Upper lobe of left lung (tissue), 6 donors: Measurements from ENCODE around the gene PLSCR2. TPM values are rescaled to one million over a fixed set of nuclear protein-coding genes. Genes with fewer than 3 reads are reported as not detected.
"Not testable (repeated sequence)": the region's sequence is repeated elsewhere in the genome, so short reads cannot be mapped to it uniquely, and the experiment has no call there.

Source experiments
- ATAC-seq, 2 donors: fragments of 200-7000 bp; cut with Tn5 transposase; one replicate each; pipeline ENCODE4 v1.9.1; 2022; ENCODE audit warnings: mild to moderate bottlenecking in 2 of 2, moderate library complexity in 2 of 2; ENCODE audit not compliant: low FRiP score in 2 of 2
- DNase-seq, 2 donors: peaks; one replicate each; pipeline ENCODE4 v3.0.0-alpha.2; 2019 to 2020
- H3K27ac ChIP-seq, 4 donors: fragments of 200-600 bp; sonication (generic); one replicate each; pipeline ENCODE4 v1.5.1; 2016 to 2019
- H3K27me3 ChIP-seq, 4 donors: fragments of 200-600 bp; sonication (generic); one replicate each; pipeline ENCODE4 v1.5.1; 2017 to 2019
- H3K36me3 ChIP-seq, 4 donors: fragments of 200-600 bp; sonication (generic); one replicate each; pipeline ENCODE4 v1.5.1; 2016 to 2019
- H3K4me1 ChIP-seq, 4 donors: fragments of 200-600 bp; sonication (generic); one replicate each; pipeline ENCODE4 v1.5.1; 2018 to 2019
- H3K4me3 ChIP-seq, 4 donors: fragments of 200-600 bp; sonication (generic); one replicate each; pipeline ENCODE4 v1.5.1; 2017 to 2019; ENCODE audit warnings: mild to moderate bottlenecking in 2 of 4, moderate library complexity in 1 of 4
- H3K9me3 ChIP-seq, 4 donors: fragments of 200-600 bp; sonication (generic); one replicate each; pipeline ENCODE4 v1.5.1; 2018 to 2019
- CTCF ChIP-seq, 6 experiments: fragments of 450-650 bp in 4 of 6; fragments of 200-600 bp in 2 of 6; sonication (generic) in 2 of 6; IDR thresholded peaks; one replicate each; pipeline ENCODE4 v1.5.1; 2016 to 2019; ENCODE audit warnings: antibody characterized with exemption in 6 of 6
- EP300 ChIP-seq, 4 donors: sonication (generic); formaldehyde crosslinking; IDR thresholded peaks; one replicate each; pipeline ENCODE4 v1.5.1; 2017; ENCODE audit warnings: antibody characterized with exemption in 4 of 4, control low read depth in 2 of 4
- POLR2A ChIP-seq, 4 donors: fragments of 450-650 bp; IDR thresholded peaks; one replicate each; pipeline ENCODE4 v1.5.1; 2016 to 2017; ENCODE audit warnings: antibody characterized with exemption in 4 of 4, mild to moderate bottlenecking in 2 of 4
- POLR2AphosphoS5 ChIP-seq, 2 donors: sonication (generic); formaldehyde crosslinking; IDR thresholded peaks; one replicate each; pipeline ENCODE4 v1.5.1; 2017; ENCODE audit warnings: antibody characterized with exemption in 2 of 2
- WGBS, 2 donors: methylation state at CpG; one replicate each; pipeline ENCODE4 v1.1.5; 2017 to 2018; 5-methylcytosine and 5-hydroxymethylcytosine counted together
- total RNA-seq, 6 donors: library from RNA; depleted of rRNA in 4 of 6; stranded (reverse); fragments of >200 nt in 4 of 6; gene quantifications; one replicate each; pipeline versions ENCODE4 v1.1.0 to v1.2.1, GENCODE V29; 2016 to 2021
- donor health status: DM: no; HTN: no; CAD: no; lungs with moderate emphysema.
- donor health status: DM: no; HTN: yes; CAD: no; lungs with severe emphysema.

Gene PLSCR2
- total RNA-seq, 6 donors from 2014 or later: 0.31 TPM; not detected in 5

GRCh38 chr3:146414010-146414409 lies 55.4 kb downstream of the PLSCR2 start:
- TF ChIP-seq CTCF (IDR thresholded peaks at IDR 0.05): no peak
- TF ChIP-seq POLR2AphosphoS5 (IDR thresholded peaks at IDR 0.05): no peak
- no peak for TF ChIP-seq EP300 (IDR thresholded peaks at IDR 0.05)
- no peak for TF ChIP-seq POLR2A (IDR thresholded peaks at IDR 0.05)
- Histone ChIP-seq H3K9me3 (peaks cover 0 to 9% (median 8%) of the 10 kb centered on the region in 4 donors), H3K36me3 (no peaks in the 10 kb centered on the region), H3K4me1 (no peaks in the 10 kb centered on the region), H3K27ac (no peak overlapping the region), H3K4me3 (no peak overlapping the region), H3K27me3 (no peaks in the 10 kb centered on the region)
- DNase-seq: no peak
- ATAC-seq: no peak
- WGBS, 2 donors: 73 to 74% methylated on average over 1 of the region's 1 CpG

GRCh38 chr3:146412711-146413110 lies 56.6 kb downstream of the PLSCR2 start:
- H3K27ac ChIP-seq, H3K36me3 ChIP-seq, H3K27me3 ChIP-seq, H3K9me3 ChIP-seq, DNase-seq, ATAC-seq, H3K4me1 ChIP-seq, H3K4me3 ChIP-seq: not testable (repeated sequence)
- WGBS, 2 donors: 92% methylated on average over 5 of the region's 5 CpGs

GRCh38 chr3:146407956-146408355 lies 61.4 kb downstream of the PLSCR2 start:
- H3K27ac ChIP-seq: no peak overlapping the region
- WGBS, 2 donors: 59 to 79% methylated on average over 7 of the region's 7 CpGs
- no peak for ATAC-seq

GRCh38 chr3:146404436-146404835 lies 64.9 kb downstream of the PLSCR2 start:
- ATAC-seq (no peak), DNase-seq (no peak)
- Histone ChIP-seq H3K36me3 (no peaks in the 10 kb centered on the region), H3K9me3 (no peaks in the 10 kb centered on the region), H3K4me3 (no peak overlapping the region), H3K4me1 (no peaks in the 10 kb centered on the region), H3K27ac (no peak overlapping the region), H3K27me3 (no peaks in the 10 kb centered on the region)
- TF ChIP-seq POLR2AphosphoS5 (IDR thresholded peaks at IDR 0.05) (no peak), CTCF (IDR thresholded peaks at IDR 0.05) (no peak)

More at GRCh38 chr3:146407956-146408355, 61.4 kb downstream of the PLSCR2 start:
- H3K4me1 ChIP-seq: no peaks in the 10 kb centered on the region
- no peak for DNase-seq
- no peak for TF ChIP-seq EP300 (IDR thresholded peaks at IDR 0.05)
- no peak for TF ChIP-seq CTCF (IDR thresholded peaks at IDR 0.05)
- no peak for TF ChIP-seq POLR2A (IDR thresholded peaks at IDR 0.05)
- TF ChIP-seq POLR2AphosphoS5 (IDR thresholded peaks at IDR 0.05): no peak
- no peaks in the 10 kb centered on the region for H3K36me3 ChIP-seq
- no peaks in the 10 kb centered on the region for H3K27me3 ChIP-seq
- H3K9me3 ChIP-seq: peaks cover 0 to 9% (median 8%) of the 10 kb centered on the region in 4 donors
- H3K4me3 ChIP-seq: no peak overlapping the region

GRCh38 chr3:146403792-146404191 lies 65.6 kb downstream of the PLSCR2 start:
- no peak for TF ChIP-seq POLR2AphosphoS5 (IDR thresholded peaks at IDR 0.05)
- TF ChIP-seq POLR2A (IDR thresholded peaks at IDR 0.05): no peak
- no peak for TF ChIP-seq CTCF (IDR thresholded peaks at IDR 0.05)
- TF ChIP-seq EP300 (IDR thresholded peaks at IDR 0.05): no peak
- no peak overlapping the region for H3K4me3 ChIP-seq

More at GRCh38 chr3:146403792-146404191, 65.6 kb downstream of the PLSCR2 start:
- no peak for DNase-seq
- H3K27ac ChIP-seq: no peak overlapping the region
- WGBS, 2 donors: 86 to 90% methylated on average over 3 of the region's 3 CpGs
- no peak for ATAC-seq
- no peaks in the 10 kb centered on the region for H3K27me3 ChIP-seq
- H3K36me3 ChIP-seq: no peaks in the 10 kb centered on the region
- H3K9me3 ChIP-seq: no peaks in the 10 kb centered on the region
- no peaks in the 10 kb centered on the region for H3K4me1 ChIP-seq
